COLO829 (cell line): ENCODE results near the gene UNC79.

Experiments
- DNase-seq: peaks from one replicate; pipeline ENCODE4 v3.0.0; 2012; ENCODE audit warnings: low spot score

Gene UNC79

GRCh38 chr14:93728651-93729016 is 297.9 kb downstream of the UNC79 start:
- DNase-seq, result no peak

DNA sequence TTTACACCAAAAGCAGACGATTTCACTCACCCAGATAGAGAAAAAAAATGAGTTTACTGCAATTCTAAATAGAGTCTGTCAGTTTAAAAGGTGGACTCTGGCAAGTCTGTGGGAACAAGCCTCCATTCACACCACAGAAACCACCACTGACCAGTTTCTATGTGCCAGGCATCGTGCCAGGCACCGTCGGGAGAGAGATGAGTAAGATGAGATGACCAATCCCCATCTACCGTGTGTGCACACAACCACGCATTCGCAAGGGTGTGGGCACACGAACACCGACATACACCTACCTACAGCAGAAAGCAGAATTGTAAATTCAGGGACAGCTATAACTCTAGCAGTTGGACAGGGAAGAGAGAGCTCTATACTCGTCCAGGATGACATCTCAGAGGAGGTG is 299.3 kb downstream of the UNC79 start:
- peak; percentile 32 for DNase-seq

GRCh38 chr14:93731753-93732152 is 301.0 kb downstream of the UNC79 start:
- no peak for DNase-seq

- no peak for DNase-seq
Measured at GRCh38 chr14:93732524-93732923, 301.8 kb downstream of the UNC79 start.

DNA sequence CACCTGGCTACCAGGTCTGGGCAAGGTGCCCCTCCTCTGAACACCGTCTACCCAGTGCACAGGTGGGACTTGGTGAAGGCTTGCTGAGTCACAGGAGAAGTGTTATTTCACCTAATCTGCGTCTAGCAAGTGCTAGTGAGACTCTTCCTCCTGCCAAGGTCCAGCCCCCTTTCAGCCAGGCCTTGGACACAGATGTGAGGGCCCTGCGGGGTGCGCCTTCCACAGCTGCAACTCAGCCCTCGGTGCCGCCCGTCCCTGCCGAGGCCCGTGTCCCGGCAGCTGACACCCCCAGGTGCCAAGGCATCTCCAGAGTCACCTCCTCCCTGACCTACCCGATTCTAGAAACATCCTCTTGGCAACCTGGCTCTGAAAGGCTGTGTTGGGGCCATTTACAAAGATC is 302.5 kb downstream of the UNC79 start:
- DNase-seq, result no peak

DNA sequence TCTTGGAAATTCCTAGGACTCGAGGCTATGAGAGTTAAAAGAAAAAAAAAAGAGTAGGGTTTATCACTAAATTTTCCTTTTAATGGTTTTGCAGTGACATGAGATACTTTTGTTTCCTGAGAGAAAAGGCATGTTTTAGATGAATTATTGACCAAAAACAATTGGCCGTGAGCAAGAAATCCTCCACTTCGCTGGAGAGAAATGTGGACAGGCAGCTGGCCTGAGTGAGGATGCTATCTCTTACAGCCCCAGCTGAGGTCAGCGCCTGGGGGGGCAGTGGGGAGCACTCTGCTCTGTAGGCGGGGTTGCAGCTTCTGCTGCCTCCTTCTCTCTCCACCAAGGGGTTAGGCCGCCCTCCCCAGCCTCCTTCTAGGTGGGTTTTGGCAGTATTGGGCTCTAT is 302.9 kb downstream of the UNC79 start:
- no peak for DNase-seq

DNA sequence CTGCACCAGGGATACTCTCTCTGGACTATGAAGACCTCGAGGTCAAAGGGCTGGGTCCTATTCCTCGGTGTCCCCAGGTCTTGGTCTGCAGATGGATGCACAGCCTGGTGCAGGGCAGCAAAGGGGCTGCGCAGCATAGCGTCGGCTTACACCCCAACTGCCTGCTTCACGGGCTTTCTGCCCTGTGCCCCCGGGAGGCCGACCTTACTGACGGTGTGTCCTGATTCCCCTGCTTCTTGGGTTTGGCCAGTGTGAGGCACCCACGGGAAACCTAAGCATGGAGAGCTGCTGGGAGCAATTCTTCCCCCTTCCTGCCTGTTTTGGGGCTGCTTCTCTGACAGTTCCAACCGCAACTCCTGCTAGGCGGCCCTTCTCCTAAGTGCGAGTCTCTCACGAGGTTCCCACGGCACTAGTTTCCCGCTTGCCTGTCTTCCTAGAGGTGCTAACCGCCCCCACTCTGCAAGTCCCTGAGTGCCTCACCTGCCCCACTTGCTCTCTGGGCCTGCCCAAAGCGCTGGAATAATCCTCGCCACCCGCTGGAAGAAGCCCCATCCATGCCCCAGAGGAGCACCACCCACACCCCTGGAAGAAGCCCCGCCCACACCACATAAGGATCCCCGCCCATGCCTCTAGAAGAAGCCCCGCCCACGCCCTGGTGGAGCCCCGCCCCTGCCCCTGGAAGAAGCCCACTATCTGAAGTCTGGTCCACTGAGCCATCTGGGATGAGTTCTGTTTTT is 303.5 kb downstream of the UNC79 start:
- no peak for DNase-seq

- DNase-seq, result no peak
Measured at GRCh38 chr14:93735206-93735605, 304.5 kb downstream of the UNC79 start.

DNA sequence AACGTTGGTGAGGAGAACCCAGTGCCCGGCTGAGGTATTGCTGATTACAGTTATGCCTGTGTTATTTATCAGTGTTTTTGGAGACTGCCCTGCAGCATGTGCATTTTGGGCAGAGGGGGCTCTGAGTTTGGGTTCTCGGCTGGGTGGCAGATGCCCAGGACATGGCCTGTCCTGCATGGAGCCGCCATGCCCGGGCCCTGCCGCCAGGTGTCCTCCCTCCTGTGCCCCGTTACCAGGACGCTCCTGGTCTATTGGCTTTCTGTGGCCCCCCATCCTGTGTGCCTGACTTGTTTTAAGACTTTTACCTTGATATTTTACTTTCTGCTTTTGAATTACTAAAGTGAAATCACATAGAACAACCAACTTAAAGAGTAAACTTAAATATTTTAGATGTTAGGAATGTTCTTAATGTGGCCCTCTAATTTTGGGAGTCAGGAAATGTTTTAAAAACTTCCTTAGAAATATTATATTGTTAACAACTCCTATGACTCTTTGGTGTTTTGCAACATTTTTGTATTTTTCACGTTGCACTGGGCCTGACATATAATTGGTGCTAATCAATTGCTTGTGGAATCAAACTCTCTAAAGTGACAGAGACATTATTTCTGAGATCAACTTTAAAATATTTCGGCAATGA is 305.8 kb downstream of the UNC79 start:
- no peak for DNase-seq

DNA sequence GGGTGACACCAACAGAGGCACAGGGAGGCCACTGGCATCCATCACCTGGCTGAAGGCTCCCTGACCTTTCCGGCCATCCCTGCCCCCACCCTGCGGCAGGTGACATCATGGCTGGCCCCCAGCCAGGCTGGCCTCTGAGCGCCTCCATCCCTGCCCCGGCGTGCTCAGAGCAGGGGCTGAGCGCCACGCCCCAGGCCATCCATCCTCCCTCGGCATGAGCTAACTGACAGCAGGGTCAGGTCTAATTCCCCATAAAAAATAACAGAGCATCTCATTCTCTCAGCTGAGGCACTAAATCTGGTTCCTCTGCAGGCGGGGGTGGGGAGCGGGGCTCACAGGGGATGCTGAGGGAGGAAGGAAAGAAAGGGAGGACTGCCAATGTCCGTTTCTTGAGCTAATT is 306.9 kb downstream of the UNC79 start:
- DNase-seq, result no peak

DNA sequence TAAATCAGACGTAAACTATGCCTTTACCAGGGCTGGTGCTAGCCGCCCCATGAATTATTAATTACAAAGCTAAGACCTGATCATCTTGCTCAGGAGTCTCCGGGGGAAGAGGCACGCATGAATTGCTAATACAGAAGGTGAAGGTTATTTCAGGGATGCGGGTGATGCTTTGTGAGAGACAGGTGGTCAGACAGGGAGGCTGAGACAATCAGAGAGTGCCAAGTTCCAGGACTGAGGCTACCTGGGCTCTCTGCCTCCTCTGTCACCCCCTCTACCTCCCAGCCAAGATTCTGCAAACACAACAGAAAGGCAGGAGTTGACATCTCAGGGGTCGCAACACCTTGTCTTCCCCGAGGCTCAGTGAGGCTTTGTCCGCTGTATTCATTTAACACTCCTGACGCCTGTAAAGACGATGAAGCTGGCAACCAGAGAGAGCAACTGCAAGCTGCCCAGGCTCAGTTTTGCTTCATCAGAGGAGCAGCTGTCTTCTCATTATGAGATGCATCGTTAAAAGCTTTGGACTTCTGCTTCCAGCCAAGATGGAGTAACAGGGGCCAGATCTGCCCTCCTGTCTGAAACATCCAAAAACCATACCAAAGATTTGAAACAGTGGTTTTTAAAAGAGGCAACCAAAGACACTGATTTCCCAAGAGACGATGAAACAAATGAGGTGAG is 311.0 kb downstream of the UNC79 start:
- no peak for DNase-seq

DNA sequence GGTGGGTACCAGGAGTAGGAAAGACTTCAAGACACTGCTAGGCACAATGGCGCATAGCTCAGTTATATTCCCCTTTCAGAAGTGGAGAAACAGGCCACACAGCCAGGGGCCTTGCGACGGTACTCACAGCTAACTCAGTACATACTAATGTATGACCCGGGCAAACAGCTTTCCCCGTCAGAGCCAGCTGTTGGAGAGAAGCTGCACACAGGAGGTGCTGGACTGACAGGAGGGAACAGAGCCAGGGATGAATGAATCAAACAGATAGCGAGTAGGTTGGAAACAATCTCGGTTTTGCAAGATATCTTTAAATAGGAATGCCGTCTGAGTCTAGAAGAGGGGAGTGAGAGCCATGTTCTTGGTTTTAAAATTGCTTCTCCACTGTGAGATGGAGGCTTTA is 312.0 kb downstream of the UNC79 start:
- DNase-seq, result no peak

DNA sequence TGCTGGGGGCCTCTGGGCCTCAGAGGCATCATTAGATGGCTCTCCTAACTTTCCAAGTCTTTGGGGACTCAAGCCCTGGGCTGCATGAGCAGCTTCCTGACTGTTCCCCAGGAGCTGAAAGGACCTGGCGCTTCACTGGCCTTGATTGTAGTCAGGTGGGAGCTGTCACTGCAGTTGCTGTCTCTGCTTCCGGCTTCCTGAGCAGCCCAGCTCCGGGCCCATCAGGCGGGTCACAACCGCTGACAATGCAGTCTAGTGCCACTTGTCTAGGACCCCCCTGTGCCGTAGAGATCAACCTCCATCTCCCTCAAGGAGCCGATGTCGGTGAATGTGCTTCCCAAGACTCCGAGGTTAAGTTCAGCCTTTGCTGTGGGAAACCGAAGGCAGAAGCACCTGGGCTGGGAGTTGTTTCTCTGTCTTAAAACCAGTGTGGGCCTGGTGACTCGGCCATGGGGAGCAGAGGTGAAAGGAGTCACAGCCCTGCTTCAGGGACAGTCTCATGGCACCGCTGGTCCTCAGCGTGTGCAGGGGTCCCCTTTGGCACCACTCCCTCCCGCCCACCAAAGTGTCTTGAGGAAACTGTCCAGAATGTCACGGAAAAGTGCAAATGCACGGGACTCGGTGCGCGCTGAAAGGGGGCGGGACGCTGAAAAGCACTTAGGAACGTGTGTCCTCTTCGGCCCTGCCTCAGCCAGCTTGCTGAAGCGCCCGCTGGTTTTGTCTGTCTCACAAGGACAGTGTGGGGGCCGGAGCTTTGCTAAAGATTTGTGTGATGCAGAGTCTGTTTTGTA is 312.7 kb downstream of the UNC79 start:
- DNase-seq, result no peak

DNA sequence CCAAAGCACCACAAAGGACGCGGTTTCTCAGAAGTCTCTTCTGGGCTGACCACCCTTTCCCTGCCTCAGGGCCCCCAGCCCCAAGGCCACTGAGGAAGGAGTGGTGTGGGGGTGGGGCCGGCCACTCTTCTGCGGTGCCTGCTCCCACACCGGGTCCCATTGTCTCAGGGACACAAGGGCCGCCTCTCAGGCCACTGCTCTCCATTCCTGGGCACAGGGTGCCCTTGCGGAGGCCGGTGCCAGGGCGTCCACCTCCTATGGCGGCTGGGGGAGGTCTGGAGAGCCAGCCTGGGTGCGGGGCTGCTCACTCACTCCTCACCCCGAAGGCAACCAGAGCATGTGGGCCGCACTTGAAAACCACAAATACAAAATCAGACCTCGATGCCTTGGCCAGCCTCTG is 313.4 kb downstream of the UNC79 start:
- no peak for DNase-seq

- DNase-seq, result no peak
Measured at GRCh38 chr14:93744876-93745275, 314.1 kb downstream of the UNC79 start.

DNA sequence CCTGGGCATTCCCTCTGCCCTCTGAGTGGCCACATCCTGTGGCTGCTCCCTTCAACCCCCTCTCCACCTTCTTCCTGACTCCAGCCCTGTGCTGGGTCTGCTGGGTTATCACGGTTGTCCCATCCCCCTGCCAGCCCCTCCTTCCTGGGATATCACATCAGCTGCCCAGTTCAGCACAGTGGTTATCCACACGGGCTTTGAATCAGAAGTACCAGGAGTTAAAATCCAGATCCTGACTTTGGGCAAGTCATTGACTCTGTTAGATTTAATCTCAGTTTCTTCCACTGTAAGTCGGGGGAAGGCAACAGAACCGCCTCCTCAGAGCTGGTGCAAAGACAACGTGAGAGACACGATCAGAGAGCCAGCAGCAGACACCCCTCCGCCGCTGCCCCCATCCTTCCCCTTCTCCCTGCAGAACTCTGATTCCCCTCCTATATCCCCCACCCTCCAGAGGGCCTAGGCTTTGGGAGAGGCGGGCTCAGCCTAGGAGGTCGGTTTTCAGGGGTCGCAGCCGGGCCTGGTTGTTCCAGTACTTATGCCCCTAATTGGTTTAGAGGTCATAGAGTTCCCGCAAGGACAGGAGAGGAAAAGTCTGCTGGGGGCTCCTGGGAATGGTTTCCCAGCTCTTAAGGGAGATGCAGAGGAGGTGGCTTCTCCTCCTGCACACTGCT is 315.0 kb downstream of the UNC79 start:
- DNase-seq, result no peak

- DNase-seq, result no peak
Measured at GRCh38 chr14:93747102-93747501, 316.4 kb downstream of the UNC79 start.

GRCh38 chr14:93747560-93747959 is 316.8 kb downstream of the UNC79 start:
- no peak for DNase-seq

DNA sequence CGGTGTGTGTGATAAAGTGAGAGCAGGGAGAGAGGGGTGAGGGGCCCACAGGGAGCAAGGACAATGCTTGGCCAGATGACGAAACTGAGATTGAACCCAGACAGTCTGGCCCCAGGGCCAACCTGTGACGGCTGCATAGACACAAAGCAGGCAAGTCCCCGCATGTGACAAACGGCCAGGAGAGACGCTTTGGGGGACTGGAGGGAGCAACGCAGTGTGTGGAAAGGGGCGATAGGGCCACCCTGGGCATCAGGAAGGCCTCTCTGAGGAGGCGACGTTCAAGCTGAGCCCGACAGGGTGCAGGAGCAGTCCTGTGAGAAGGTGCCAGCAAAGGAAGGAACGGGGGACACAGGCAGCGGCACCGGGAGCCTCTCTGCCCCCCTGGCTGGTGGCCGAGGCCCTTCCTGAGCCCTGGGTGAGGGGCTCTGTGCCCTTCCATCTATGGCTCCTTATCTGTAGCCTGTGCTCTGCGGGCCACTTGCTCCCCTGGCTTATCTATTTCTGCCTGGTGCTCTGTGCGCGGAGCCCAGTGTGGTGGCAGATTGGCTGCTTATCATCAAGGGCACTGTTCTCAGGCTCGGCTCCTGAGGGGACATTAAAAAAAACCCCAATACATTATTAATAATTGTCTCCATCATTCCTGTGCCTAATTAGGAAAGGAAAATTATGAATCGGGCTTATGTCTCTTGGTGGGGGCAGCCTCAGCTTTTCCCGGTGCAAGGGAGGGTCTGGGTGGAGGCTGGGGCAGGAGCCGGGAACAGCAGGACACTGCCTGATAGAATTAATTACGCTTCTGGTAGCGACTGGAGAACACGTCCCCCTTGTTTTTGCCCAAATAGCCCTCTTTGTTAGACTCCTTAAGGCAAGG is 317.7 kb downstream of the UNC79 start:
- DNase-seq, result no peak

- no peak for DNase-seq
Measured at GRCh38 chr14:93749076-93749420, 318.3 kb downstream of the UNC79 start.

DNA sequence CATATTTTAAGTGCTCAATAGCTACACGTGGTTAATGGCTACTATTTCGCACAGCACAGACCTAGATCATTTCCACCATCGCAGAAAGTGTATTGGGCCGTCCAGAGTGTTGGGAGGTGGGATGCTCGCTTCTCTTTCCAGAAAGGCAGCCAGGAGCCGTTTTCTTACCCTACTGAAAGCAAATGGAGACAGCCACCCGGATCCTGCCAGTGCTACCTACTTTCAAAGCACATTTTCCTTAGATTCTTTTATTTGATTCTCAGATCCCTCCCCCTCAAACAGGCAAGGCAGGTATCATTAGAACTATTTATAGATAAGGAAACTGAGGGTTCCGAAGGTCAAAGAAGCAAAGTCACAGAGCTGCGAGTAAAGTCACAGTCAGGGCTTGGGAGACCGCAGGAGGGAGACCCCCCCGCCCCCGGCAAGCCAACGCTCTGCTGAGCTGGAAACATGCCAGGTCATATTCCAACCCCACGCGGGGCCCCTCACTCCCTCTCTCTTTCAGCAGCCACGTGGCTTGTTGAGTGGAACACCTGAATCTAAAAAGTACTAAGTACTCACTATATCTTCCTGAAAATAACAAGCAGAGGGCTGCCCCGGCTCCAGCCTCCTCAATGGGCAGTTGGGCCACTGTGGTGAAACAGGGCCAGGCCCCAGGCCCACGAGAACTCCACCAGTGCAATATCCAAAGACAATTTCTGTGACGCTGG is 321.4 kb downstream of the UNC79 start:
- DNase-seq, result no peak
